ENCODE data around the gene SEC63. TPM values are rescaled to one million over a fixed set of nuclear protein-coding genes. Genes with fewer than 3 reads are reported as not detected.
"Not testable (repeated sequence)": the region's sequence is repeated elsewhere in the genome, so short reads cannot be mapped to it uniquely, and the experiment has no call there.

The SEC63 gene
- total RNA-seq, 1 donor from 2014 or later = 40.7 TPM

DNA sequence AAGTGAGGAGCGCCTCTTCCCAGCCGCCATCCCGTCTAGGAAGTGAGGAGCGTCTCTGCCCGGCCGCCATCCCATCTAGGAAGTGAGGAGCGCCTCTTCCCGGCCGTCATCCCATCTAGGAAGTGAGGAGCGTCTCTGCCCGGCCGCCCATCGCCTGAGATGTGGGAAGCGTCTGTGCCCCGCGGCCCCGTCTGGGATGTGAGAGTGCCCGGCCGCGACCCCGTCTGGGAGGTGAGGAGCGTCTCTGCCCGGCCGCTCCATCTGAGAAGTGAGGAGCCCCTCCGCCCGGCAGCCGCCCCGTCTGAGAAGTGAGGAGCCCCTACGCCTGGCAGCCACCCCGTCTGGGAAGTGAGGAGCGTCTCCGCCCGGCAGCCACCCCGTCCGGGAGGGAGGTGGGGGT lies 23.8 kb downstream of the SEC63 start:
- H3K27me3 ChIP-seq (ENCODE audit: control insufficient read depth in 3 of 3, insufficient read depth in 3 of 3, low read length in 3 of 3); H3K9ac ChIP-seq (ENCODE audit: low read depth in 1 of 3, low read length in 3 of 3); H3K4me3 ChIP-seq (ENCODE audit: low read length in 3 of 3); H3K4me1 ChIP-seq (ENCODE audit: control insufficient read depth in 3 of 3, insufficient read depth in 3 of 3, low read length in 3 of 3); H3K36me3 ChIP-seq (ENCODE audit: control insufficient read depth in 3 of 3, insufficient read depth in 3 of 3, low read length in 3 of 3); H3K9me3 ChIP-seq (ENCODE audit: control insufficient read depth in 3 of 3, low read length in 3 of 3); H3K27ac ChIP-seq (ENCODE audit: low read depth, low read length): not testable (repeated sequence)

DNA sequence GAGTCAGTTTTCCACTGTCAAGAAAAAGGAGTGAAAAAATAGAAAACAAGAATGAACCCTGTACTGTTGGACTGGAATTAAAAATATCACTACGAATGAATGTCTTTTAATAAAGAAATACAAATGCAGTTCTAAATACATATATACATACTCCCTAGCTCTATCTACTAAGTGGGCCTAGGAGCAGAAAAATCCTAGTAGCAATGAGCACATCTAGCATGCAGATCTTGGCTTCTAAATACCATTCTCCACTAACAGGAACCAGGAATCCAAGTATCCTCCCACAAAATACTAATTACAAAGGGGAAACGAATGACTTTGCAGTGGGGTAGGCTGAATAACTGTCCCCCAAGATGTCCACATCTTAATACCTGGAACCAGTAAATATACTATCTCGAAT lies 25.4 kb downstream of the SEC63 start:
- Histone ChIP-seq H3K9ac (ENCODE audit: low read depth in 1 of 3, low read length in 3 of 3) (no peak overlapping the region), H3K36me3 (ENCODE audit: control insufficient read depth in 3 of 3, insufficient read depth in 3 of 3, low read length in 3 of 3) (no peaks in the 10 kb centered on the region), H3K27ac (ENCODE audit: low read depth, low read length) (no peak overlapping the region), H3K27me3 (ENCODE audit: control insufficient read depth in 3 of 3, insufficient read depth in 3 of 3, low read length in 3 of 3) (no peaks in the 10 kb centered on the region), H3K4me3 (ENCODE audit: low read length in 3 of 3) (no peak overlapping the region), H3K9me3 (ENCODE audit: control insufficient read depth in 3 of 3, low read length in 3 of 3) (peaks cover 0 to 6% (median 4%) of the 10 kb centered on the region in 3 donors), H3K4me1 (ENCODE audit: control insufficient read depth in 3 of 3, insufficient read depth in 3 of 3, low read length in 3 of 3) (no peaks in the 10 kb centered on the region)

DNA sequence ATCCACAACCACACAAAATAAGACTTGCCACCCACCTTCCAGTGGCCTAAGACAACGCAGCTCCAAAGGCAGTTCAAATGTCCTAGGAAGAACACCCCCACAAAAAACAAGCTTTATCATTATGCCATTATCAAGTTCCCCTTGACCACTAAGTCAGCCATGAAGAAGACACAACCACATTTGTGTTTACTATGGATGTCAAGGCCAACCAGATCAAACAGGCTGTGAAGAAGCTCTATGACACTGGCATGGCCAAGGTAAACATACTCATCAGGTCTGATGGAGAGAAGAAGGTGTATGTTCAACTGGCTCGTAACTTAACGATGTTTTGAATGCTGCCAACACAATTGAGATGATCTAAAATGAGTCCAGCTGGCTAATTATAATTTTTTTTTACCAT lies 26.1 kb downstream of the SEC63 start:
- Histone ChIP-seq H3K4me1 (ENCODE audit: control insufficient read depth in 3 of 3, insufficient read depth in 3 of 3, low read length in 3 of 3) (no peaks in the 10 kb centered on the region), H3K9ac (ENCODE audit: low read depth in 1 of 3, low read length in 3 of 3) (no peak overlapping the region), H3K27ac (ENCODE audit: low read depth, low read length) (no peak overlapping the region), H3K27me3 (ENCODE audit: control insufficient read depth in 3 of 3, insufficient read depth in 3 of 3, low read length in 3 of 3) (no peaks in the 10 kb centered on the region), H3K36me3 (ENCODE audit: control insufficient read depth in 3 of 3, insufficient read depth in 3 of 3, low read length in 3 of 3) (no peaks in the 10 kb centered on the region), H3K9me3 (ENCODE audit: control insufficient read depth in 3 of 3, low read length in 3 of 3) (peaks cover 0 to 6% (median 4%) of the 10 kb centered on the region in 3 donors), H3K4me3 (ENCODE audit: low read length in 3 of 3) (no peak overlapping the region)

DNA sequence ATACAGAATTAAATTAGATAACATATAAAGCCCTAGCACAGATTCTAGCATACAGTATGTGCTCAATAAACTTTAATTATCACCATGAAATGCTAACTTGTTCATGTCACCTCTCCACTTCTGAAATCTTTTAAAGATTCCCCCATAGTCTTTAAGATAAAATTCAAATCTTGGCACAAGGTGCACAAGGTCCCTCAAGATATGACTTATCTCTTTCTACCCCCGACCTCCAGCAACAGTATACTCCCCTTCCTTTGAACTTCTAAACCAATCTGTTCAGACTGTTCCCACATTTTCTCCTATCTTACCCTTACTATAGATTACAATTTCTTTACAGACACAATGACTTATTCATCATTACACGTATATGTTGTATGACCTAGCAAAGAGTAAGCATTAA lies 29.0 kb downstream of the SEC63 start:
- no peaks in the 10 kb centered on the region for H3K36me3 ChIP-seq (ENCODE audit: control insufficient read depth in 3 of 3, insufficient read depth in 3 of 3, low read length in 3 of 3)
- H3K4me1 ChIP-seq (ENCODE audit: control insufficient read depth in 3 of 3, insufficient read depth in 3 of 3, low read length in 3 of 3) = no peaks in the 10 kb centered on the region
- peaks cover 0 to 6% (median 4%) of the 10 kb centered on the region in 3 donors for H3K9me3 ChIP-seq (ENCODE audit: control insufficient read depth in 3 of 3, low read length in 3 of 3)
- H3K27ac ChIP-seq (ENCODE audit: low read depth, low read length) = no peak overlapping the region
- no peaks in the 10 kb centered on the region for H3K27me3 ChIP-seq (ENCODE audit: control insufficient read depth in 3 of 3, insufficient read depth in 3 of 3, low read length in 3 of 3)
- H3K9ac ChIP-seq (ENCODE audit: low read depth in 1 of 3, low read length in 3 of 3) = no peak overlapping the region
- no peak overlapping the region for H3K4me3 ChIP-seq (ENCODE audit: low read length in 3 of 3)

DNA sequence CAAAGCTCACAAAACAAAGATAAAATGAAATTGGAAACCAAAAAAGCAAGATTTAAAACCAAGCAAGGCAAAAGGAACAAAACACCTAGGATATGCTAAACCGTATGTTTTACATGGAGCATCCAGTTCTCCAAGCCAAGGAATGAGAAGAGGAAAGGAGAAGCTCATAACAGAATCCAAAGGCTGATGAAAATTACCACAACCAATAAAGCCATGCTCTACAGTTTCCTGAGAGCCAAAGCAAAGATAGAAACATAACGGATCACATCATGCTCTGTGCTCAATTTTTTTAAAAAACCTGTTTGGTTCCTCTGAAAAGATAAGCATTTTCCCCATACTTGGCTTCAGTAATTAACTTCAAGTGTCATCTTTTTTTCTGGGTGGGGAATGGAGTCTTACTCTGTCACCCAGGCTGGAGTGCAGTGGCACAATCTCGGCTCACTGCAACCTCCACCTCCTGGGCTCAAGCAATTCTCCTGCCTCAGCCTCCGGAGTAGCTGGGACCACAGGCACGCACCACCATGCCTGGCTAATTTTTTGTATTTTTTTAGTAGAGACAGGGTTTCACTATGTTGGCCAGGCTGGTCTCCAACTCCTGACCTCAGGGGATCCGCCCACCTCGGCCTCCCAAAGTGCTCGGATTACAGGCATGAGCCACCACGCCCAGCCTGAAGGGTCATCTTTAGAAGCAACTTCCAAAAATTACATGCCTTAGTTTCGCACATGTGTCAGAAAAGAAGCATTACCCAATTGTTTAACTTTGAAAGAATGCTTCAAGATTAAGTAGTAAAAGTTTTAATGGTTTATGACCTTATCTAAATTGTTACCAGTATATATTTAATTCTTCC lies 31.1 kb downstream of the SEC63 start:
- not testable (repeated sequence) for H3K9ac ChIP-seq (ENCODE audit: low read depth in 1 of 3, low read length in 3 of 3)

DNA sequence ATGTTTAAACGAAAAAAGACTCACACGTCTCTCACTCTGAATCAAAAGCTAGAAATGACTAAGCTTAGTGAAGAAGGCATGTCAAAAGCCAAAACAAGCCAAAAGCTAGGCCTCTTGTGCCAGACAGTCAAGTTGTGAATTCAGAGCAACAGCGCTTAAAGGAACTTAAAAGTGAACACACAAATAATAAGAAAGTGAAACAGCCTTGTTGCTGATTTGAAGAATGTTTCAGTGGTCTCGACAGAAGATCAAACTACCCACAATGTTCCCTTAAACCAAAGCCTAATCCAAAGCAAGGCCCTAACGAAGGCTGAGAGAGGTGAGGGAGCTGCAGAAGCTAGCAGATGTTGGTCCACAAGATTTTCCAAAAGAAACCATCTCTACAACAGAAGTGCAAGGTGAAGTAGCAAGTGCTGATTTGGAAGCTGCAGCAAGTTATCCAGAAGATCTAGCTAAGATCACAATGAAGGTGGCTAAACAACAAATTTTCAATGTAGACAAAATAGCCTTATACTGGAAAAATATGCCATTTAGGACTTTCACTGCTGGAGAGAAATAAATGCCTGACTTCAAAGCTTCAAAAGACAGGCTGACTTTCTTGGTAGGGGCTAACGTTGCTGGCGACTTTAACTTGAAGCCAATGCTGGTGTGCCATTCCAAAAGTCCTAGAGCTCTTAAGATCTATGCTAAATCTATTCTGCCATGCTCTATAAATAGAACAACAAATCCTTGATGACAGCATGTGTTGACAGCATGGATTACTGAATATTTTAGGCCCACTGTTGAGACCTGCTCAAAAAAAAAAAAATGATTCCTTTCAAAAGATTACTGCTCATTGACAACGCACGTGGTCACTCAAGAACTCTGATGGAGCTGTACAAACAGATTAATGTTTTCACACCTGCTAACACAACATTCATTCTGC lies 40.3 kb downstream of the SEC63 start:
- no peak overlapping the region for H3K9ac ChIP-seq (ENCODE audit: low read depth in 1 of 3, low read length in 3 of 3)
- no peaks in the 10 kb centered on the region for H3K9me3 ChIP-seq (ENCODE audit: control insufficient read depth in 3 of 3, low read length in 3 of 3)
- peaks cover 11 to 29% (median 29%) of the 10 kb centered on the region in 3 donors for H3K36me3 ChIP-seq (ENCODE audit: control insufficient read depth in 3 of 3, insufficient read depth in 3 of 3, low read length in 3 of 3)

More for the DNA sequence above, 31.1 kb downstream of the SEC63 start:
- H3K9me3 ChIP-seq (ENCODE audit: control insufficient read depth in 3 of 3, low read length in 3 of 3); H3K36me3 ChIP-seq (ENCODE audit: control insufficient read depth in 3 of 3, insufficient read depth in 3 of 3, low read length in 3 of 3); H3K27me3 ChIP-seq (ENCODE audit: control insufficient read depth in 3 of 3, insufficient read depth in 3 of 3, low read length in 3 of 3); H3K27ac ChIP-seq (ENCODE audit: low read depth, low read length); H3K4me1 ChIP-seq (ENCODE audit: control insufficient read depth in 3 of 3, insufficient read depth in 3 of 3, low read length in 3 of 3); H3K4me3 ChIP-seq (ENCODE audit: low read length in 3 of 3): not testable (repeated sequence)

DNA sequence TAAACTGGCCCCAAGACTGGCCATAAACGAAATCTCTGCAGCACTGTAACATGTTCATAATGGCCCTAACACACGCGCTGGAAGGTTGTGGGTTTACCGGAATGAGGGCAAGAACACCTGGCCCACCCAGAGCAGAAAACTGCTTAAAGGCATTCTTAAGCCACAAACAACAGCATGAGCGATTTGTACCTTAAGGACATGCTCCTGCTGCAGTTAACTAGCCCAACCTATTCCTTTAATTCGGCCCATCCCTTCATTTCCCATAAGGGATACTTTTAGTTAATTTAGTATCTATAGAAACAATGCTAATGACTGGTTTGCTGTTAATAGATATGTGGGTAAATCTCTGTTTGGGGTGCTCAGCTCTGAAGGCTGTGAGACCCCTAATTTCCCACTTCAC lies 41.0 kb downstream of the SEC63 start:
- not testable (repeated sequence) for H3K9ac ChIP-seq (ENCODE audit: low read depth in 1 of 3, low read length in 3 of 3); H3K9me3 ChIP-seq (ENCODE audit: control insufficient read depth in 3 of 3, low read length in 3 of 3); H3K4me3 ChIP-seq (ENCODE audit: low read length in 3 of 3); H3K27me3 ChIP-seq (ENCODE audit: control insufficient read depth in 3 of 3, insufficient read depth in 3 of 3, low read length in 3 of 3); H3K4me1 ChIP-seq (ENCODE audit: control insufficient read depth in 3 of 3, insufficient read depth in 3 of 3, low read length in 3 of 3); H3K27ac ChIP-seq (ENCODE audit: low read depth, low read length)
- peaks cover 11 to 35% (median 34%) of the 10 kb centered on the region in 3 donors for H3K36me3 ChIP-seq (ENCODE audit: control insufficient read depth in 3 of 3, insufficient read depth in 3 of 3, low read length in 3 of 3)

More for the DNA sequence above, 40.3 kb downstream of the SEC63 start:
- no peaks in the 10 kb centered on the region for H3K27me3 ChIP-seq (ENCODE audit: control insufficient read depth in 3 of 3, insufficient read depth in 3 of 3, low read length in 3 of 3)
- no peak overlapping the region for H3K4me3 ChIP-seq (ENCODE audit: low read length in 3 of 3)
- no peak overlapping the region for H3K27ac ChIP-seq (ENCODE audit: low read depth, low read length)
- no peaks in the 10 kb centered on the region for H3K4me1 ChIP-seq (ENCODE audit: control insufficient read depth in 3 of 3, insufficient read depth in 3 of 3, low read length in 3 of 3)

DNA sequence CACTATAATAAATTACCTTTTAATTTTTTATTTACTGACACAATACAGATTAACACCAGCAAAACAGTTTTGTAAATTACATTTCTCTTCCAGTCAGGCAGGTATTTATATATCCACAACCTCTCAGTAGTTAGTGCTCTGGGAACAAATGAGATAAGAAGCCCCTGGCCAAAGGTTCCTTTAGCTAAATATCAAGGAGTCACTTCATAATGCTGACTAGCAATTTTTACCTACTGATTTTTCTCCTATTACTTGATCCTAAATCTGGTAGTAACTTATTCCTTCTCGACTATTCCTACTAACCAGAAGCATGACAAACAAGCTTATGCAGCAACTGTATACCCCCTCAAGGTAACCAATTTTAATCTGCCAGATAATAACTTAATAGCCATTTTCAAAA lies 46.3 kb downstream of the SEC63 start:
- H3K36me3 ChIP-seq (ENCODE audit: control insufficient read depth in 3 of 3, insufficient read depth in 3 of 3, low read length in 3 of 3) = peaks cover 5 to 37% (median 26%) of the 10 kb centered on the region in 3 donors

DNA sequence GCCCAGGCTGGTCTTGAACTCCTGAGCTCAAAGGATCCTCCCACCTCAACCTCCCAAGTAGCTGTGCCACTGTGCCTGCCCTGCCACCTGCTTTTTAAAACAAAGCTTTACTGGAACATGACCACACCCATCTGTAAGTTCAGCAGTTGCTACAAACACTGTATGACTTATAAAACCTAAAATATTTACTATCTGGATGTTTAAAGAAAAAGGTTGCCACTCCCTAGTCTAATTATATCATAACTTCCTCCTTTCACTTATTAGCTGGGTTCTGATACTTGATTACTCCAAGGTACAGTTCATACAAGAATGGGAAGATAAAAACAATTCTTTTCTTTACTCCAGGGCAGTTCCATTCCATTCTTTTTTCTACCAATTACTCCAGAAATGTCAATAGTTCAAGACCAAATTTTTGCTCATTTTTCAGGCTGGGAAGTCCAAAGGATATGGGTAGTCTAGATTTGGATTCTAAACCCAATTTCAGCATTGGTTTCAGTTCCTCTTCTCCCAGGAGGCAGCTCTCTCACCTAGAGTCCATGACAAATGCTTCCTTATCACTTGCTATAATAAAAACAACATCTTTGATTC lies 63.1 kb downstream of the SEC63 start:
- Histone ChIP-seq H3K4me3 (ENCODE audit: low read length in 3 of 3) (no peak overlapping the region), H3K9ac (ENCODE audit: low read depth in 1 of 3, low read length in 3 of 3) (no peak overlapping the region), H3K27ac (ENCODE audit: low read depth, low read length) (no peak overlapping the region), H3K27me3 (ENCODE audit: control insufficient read depth in 3 of 3, insufficient read depth in 3 of 3, low read length in 3 of 3) (no peaks in the 10 kb centered on the region), H3K4me1 (ENCODE audit: control insufficient read depth in 3 of 3, insufficient read depth in 3 of 3, low read length in 3 of 3) (no peaks in the 10 kb centered on the region), H3K36me3 (ENCODE audit: control insufficient read depth in 3 of 3, insufficient read depth in 3 of 3, low read length in 3 of 3) (peaks cover 13 to 35% (median 34%) of the 10 kb centered on the region in 3 donors), H3K9me3 (ENCODE audit: control insufficient read depth in 3 of 3, low read length in 3 of 3) (no peaks in the 10 kb centered on the region)

More for the DNA sequence above, 46.3 kb downstream of the SEC63 start:
- no peaks in the 10 kb centered on the region for H3K4me1 ChIP-seq (ENCODE audit: control insufficient read depth in 3 of 3, insufficient read depth in 3 of 3, low read length in 3 of 3)
- H3K27ac ChIP-seq (ENCODE audit: low read depth, low read length) = no peak overlapping the region
- no peaks in the 10 kb centered on the region for H3K27me3 ChIP-seq (ENCODE audit: control insufficient read depth in 3 of 3, insufficient read depth in 3 of 3, low read length in 3 of 3)
- no peak overlapping the region for H3K9ac ChIP-seq (ENCODE audit: low read depth in 1 of 3, low read length in 3 of 3)
- no peak overlapping the region for H3K4me3 ChIP-seq (ENCODE audit: low read length in 3 of 3)
- no peaks in the 10 kb centered on the region for H3K9me3 ChIP-seq (ENCODE audit: control insufficient read depth in 3 of 3, low read length in 3 of 3)
